ENCODE measurements around the gene CCDC175.

CCDC175 gene

GRCh38 chr14:59481871-59482540, 94.6 kb downstream of the CCDC175 start:
- peak in 1 of 2 experiments; percentile 25 for DNase-seq

GRCh38 chr14:59481407-59481806, 95.2 kb downstream of the CCDC175 start:
- DNase-seq, result no peak

GRCh38 chr14:59480166-59480565, 96.4 kb downstream of the CCDC175 start:
- DNase-seq, result no peak

- DNase-seq, result no peak
Measured at GRCh38 chr14:59478540-59478939, 98.1 kb downstream of the CCDC175 start.

GRCh38 chr14:59475709-59476108, 100.9 kb downstream of the CCDC175 start:
- DNase-seq, result no peak

- DNase-seq, result peak in 1 of 2 experiments; percentile 5
Measured at GRCh38 chr14:59474172-59474571, 102.4 kb downstream of the CCDC175 start.

- no peak for DNase-seq
Measured at GRCh38 chr14:59465316-59466135, 111.1 kb downstream of the CCDC175 start, which contains the start of gene GPR135. TSS of gene GPR135 (minus strand) at chr14:59465380. CDS start at chr14:59465226, 154 bp downstream.

GRCh38 chr14:59464486-59465315, 111.9 kb downstream of the CCDC175 start:
- no peak for DNase-seq

- DNase-seq, result no peak
Measured at GRCh38 chr14:59463787-59464485, 112.7 kb downstream of the CCDC175 start.

GRCh38 chr14:59461891-59462290, 114.7 kb downstream of the CCDC175 start:
- DNase-seq, result no peak

- DNase-seq, result no peak
Measured at GRCh38 chr14:59460378-59460777, 116.2 kb downstream of the CCDC175 start.

- DNase-seq, result no peak
Measured at GRCh38 chr14:59458486-59458885, 118.1 kb downstream of the CCDC175 start.

GRCh38 chr14:59455411-59455810, 121.2 kb downstream of the CCDC175 start:
- DNase-seq, result peak in 1 of 2 experiments; percentile 16
